Psoas muscle (tissue), 8 donors: Measurements from ENCODE around the gene IQSEC1. TPM values are rescaled to one million over a fixed set of nuclear protein-coding genes. Genes with fewer than 3 reads are reported as not detected.

Source experiments
- ATAC-seq, 4 donors: fragments of 200-7000 bp; cut with Tn5 transposase; one replicate each; pipeline ENCODE4 v1.9.1; 2020; ENCODE audit warnings: moderate library complexity in 3 of 4, mild to moderate bottlenecking in 2 of 4
- DNase-seq, 2 donors: peaks; one replicate each; pipeline ENCODE4 v3.0.0-alpha.2; 2020
- H3K27ac ChIP-seq: fragments of 200-600 bp; one replicate; pipeline ENCODE4 v1.8.0; 2022
- H3K27me3 ChIP-seq, 3 donors: fragments of 200-600 bp in 1 of 3; one replicate each; pipeline versions ENCODE4 v1.6.1 to v1.8.0; 2013 to 2022; ENCODE audit warnings: low read length in 2 of 3, mild to moderate bottlenecking in 2 of 3, moderate library complexity in 1 of 3; ENCODE audit not compliant: insufficient read depth in 3 of 3
- H3K36me3 ChIP-seq, 2 donors: fragments of 200-600 bp in 1 of 2; one replicate each; pipeline versions ENCODE4 v1.6.1 to v1.8.0; 2013 to 2022; ENCODE audit warnings: low read depth in 1 of 2, mild to moderate bottlenecking in 1 of 2, moderate library complexity in 1 of 2; ENCODE audit not compliant: insufficient read depth in 1 of 2
- H3K4me1 ChIP-seq: fragments of 200-600 bp; one replicate; pipeline ENCODE4 v1.8.0; 2022
- H3K4me3 ChIP-seq: fragments of 200-600 bp; one replicate; pipeline ENCODE4 v1.8.0; 2022; ENCODE audit warnings: mild to moderate bottlenecking
- H3K9me3 ChIP-seq: fragments of 200-600 bp; one replicate; pipeline ENCODE4 v1.8.0; 2022
- CTCF ChIP-seq: fragments of 200-600 bp; IDR thresholded peaks from one replicate; pipeline ENCODE4 v1.8.0; 2022; ENCODE audit warnings: antibody characterized with exemption
- WGBS, 3 donors: extraction: QIAGEN DNeasy Blood & Tissue Kit; methylation state at CpG; one replicate each; pipeline versions ENCODE4 v1.1.6 to v1.1.7; 2013; 5-methylcytosine and 5-hydroxymethylcytosine counted together
- intact Hi-C, 2 donors: fragments of 100-400 bp; cut with DNase I; formaldehyde crosslinking; loops; one replicate each; pipeline versions ENCODE4 v1.11.0 to v1.14.2; 2022
- polyA plus RNA-seq, 3 donors: library from polyadenylated mRNA; stranded (reverse); fragments of 200-250 nt; gene quantifications; one replicate each; pipeline ENCODE4 v1.2.3, GENCODE V29; 2013
- total RNA-seq, 4 donors: library from RNA; stranded (reverse); fragmentation: NEBNext Ultra II Directional in 2 of 4; extraction: Animal tissue kit (Norgen Biotek cat#: 25700) in 2 of 4; gene quantifications; one replicate each; pipeline versions ENCODE4 v1.2.1 to v1.2.4, GENCODE V29; 2021 to 2023
- donor health status: healthy with polysubstance abuse.
- donor health status: DM: no; HTN: no; CAD: no; lungs with moderate emphysema.
- donor health status: Bipolar disorder and iron deficiency.
- donor health status: healthy.
- donor health status: DM: yes; HTN: yes; CAD: no.
- donor health status: DM: no; HTN: no; CAD: no.
- donor health status: DM: no; HTN: no; CAD: no.
- donor health status: DM: yes; HTN: yes; CAD: no.

IQSEC1 gene
- total and polyA plus RNA-seq, 7 donors, result 8.6 to 45.4 (median 28.0) TPM

GRCh38 chr3:13047296-13048165, 25.7 kb downstream of the IQSEC1 start:
- TF ChIP-seq CTCF, result no peak
- DNase-seq, result no peak
- Histone ChIP-seq H3K36me3 (no peaks in the 10 kb centered on the region), H3K27me3 (no peaks in the 10 kb centered on the region), H3K27ac (no peak overlapping the region), H3K4me3 (no peak overlapping the region), H3K9me3 (no peaks in the 10 kb centered on the region), H3K4me1 (no peaks in the 10 kb centered on the region)
- no peak for ATAC-seq
- intact Hi-C loops, result no loop called here
- WGBS, 3 donors, result 66 to 80% (median 80%) methylated on average over 10 to 11 of the region's 11 CpGs

- Histone ChIP-seq H3K9me3 (no peaks in the 10 kb centered on the region), H3K27me3 (no peaks in the 10 kb centered on the region), H3K36me3 (no peaks in the 10 kb centered on the region), H3K4me3 (no peak overlapping the region), H3K27ac (no peak overlapping the region), H3K4me1 (no peaks in the 10 kb centered on the region)
- TF ChIP-seq CTCF, result no peak
- ATAC-seq (peak in 1 of 4 donors; percentile 4), DNase-seq (no peak)
- 81 to 87% (median 82%) methylated on average over 15 of the region's 15 CpGs for WGBS, 3 donors
- intact Hi-C loops, result no loop called here
Observed at GRCh38 chr3:13046569-13047274, 26.5 kb downstream of the IQSEC1 start.

GRCh38 chr3:13045904-13046568, 27.2 kb downstream of the IQSEC1 start:
- WGBS, 3 donors, result 76 to 77% (median 76%) methylated on average over 22 of the region's 22 CpGs
- Histone ChIP-seq H3K9me3 (no peaks in the 10 kb centered on the region), H3K27ac (no peak overlapping the region), H3K36me3 (no peaks in the 10 kb centered on the region), H3K4me1 (no peaks in the 10 kb centered on the region), H3K4me3 (no peak overlapping the region), H3K27me3 (no peaks in the 10 kb centered on the region)
- DNase-seq (no peak), ATAC-seq (peak in 2 of 4 donors; percentile 27 to 52)
- intact Hi-C loops, result no loop called here
- no peak for TF ChIP-seq CTCF

- intact Hi-C loops, result no loop called here
- H3K4me1 ChIP-seq, result no peaks in the 10 kb centered on the region
- no peak for DNase-seq
Observed at GRCh38 chr3:13045241-13045903, 27.9 kb downstream of the IQSEC1 start.

More at GRCh38 chr3:13045241-13045903, 27.9 kb downstream of the IQSEC1 start:
- H3K36me3 ChIP-seq, result no peaks in the 10 kb centered on the region
- H3K9me3 ChIP-seq, result no peaks in the 10 kb centered on the region
- TF ChIP-seq CTCF, result no peak
- peak in 1 of 4 donors; percentile 13 for ATAC-seq
- WGBS, 3 donors, result 86 to 94% (median 89%) methylated on average over 16 of the region's 16 CpGs
- H3K27ac ChIP-seq, result no peak overlapping the region
- H3K4me3 ChIP-seq, result no peak overlapping the region
- H3K27me3 ChIP-seq, result no peaks in the 10 kb centered on the region
